Measurements from ENCODE around the gene JUNB.
"Not testable (repeated sequence)": the region's sequence is repeated elsewhere in the genome, so short reads cannot be mapped to it uniquely, and the experiment has no call there.

The JUNB gene

GRCh38 chr19:12799742-12800465 lies 8.6 kb downstream of the JUNB start:
- in situ Hi-C loops (cut with HindIII; ENCODE audit: low pct_ligation_motif_present, low pct_unique_long_range_greater_than_20kb, low sequenced_read_pairs): no loop called here
- DNase-seq: no peak

DNA sequence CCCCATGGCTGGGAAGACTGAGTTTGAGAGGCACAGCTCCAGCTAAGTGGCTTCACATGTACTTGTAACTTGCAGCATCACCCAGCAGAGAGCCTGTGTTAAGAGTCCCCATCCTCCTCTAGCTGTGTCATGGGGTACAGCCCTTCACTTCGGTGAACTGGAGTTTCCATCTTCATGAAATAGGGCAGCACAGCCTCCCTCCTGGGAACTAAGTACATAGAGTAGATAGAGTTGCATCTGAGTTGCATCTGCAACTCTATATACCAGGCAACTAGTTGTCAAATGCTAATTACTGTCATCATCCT lies 9.1 kb downstream of the JUNB start:
- in situ Hi-C loops (cut with HindIII; ENCODE audit: low pct_ligation_motif_present, low pct_unique_long_range_greater_than_20kb, low sequenced_read_pairs): no loop called here
- DNase-seq: no peak

GRCh38 chr19:12800923-12801465 lies 9.7 kb downstream of the JUNB start:
- no peak for DNase-seq
- in situ Hi-C loops (cut with HindIII; ENCODE audit: low pct_ligation_motif_present, low pct_unique_long_range_greater_than_20kb, low sequenced_read_pairs): no loop called here

DNA sequence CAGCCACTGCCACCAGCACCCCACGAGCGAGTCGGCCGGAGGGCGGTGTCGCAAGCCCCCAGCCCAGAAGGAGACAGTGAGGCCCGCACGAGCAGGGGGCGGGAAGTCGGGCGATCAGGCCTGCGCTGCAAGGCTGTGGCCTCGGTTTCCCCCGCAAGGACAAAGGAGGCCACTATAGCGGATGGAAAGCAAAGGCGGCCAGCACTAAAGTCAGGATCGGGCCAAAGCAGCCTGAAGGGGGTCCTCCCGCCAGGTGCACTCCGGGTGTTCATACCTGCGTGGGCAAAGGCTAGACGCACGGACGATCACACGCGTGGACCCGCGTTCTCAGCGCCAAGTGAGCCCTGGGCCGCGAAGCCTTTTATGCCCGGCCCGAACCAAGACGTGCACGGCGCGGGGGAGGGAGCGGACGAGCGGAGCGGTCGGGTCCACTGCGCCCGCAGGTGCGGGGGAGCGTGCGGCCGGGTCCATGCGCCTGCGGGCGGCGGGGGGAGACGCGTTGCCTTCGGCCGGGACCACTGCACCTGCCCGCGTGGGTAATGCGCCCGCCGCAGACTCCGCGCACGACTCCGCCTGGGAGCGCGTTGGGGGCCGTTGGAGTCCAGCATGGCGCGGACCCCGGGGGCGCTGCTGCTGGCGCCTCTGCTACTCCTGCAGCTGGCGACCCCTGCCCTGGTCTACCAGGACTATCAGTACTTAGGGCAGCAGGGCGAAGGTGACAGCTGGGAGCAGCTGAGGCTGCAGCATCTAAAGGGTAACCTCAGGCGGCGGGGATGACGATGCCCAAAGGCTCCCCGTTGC lies 10.4 kb downstream of the JUNB start, which contains the start of the genes PRDX2 and THSD8:
PRDX2 (minus strand) TSS at position 335 of the 801 bp plus-strand sequence. CDS start 539 bp downstream, outside the sequence.
THSD8 (plus strand) TSS at position 604 of the 801 bp plus-strand sequence; CDS start at position 607, 3 bp downstream.
- in situ Hi-C loops (cut with HindIII; ENCODE audit: low pct_ligation_motif_present, low pct_unique_long_range_greater_than_20kb, low sequenced_read_pairs): no loop called here
- DNase-seq: peak; percentile 51

GRCh38 chr19:12802267-12803106 lies 11.2 kb downstream of the JUNB start:
- no peak for DNase-seq
- in situ Hi-C loops (cut with HindIII; ENCODE audit: low pct_ligation_motif_present, low pct_unique_long_range_greater_than_20kb, low sequenced_read_pairs): no loop called here

DNA sequence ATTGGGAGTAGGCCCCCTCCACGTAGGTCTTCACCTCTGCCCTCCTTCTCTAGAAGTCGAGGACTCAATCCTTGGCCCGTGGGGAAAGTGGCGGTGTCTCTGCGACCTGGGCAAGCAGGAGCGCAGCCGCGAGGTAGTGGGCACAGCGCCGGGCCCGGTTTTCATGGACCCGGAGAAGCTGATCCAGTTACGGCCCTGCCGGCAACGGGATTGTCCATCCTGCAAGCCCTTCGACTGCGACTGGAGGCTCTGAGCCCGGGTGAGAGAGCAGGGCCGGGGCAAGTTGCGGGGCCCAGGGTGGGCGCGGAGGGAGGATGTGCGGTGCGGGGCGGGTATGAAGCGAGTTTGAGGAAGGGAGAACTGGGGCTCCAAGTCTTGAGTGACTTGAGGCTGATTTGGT lies 12.8 kb downstream of the JUNB start:
- DNase-seq: no peak
- in situ Hi-C loops (cut with HindIII; ENCODE audit: low pct_ligation_motif_present, low pct_unique_long_range_greater_than_20kb, low sequenced_read_pairs): no loop called here

DNA sequence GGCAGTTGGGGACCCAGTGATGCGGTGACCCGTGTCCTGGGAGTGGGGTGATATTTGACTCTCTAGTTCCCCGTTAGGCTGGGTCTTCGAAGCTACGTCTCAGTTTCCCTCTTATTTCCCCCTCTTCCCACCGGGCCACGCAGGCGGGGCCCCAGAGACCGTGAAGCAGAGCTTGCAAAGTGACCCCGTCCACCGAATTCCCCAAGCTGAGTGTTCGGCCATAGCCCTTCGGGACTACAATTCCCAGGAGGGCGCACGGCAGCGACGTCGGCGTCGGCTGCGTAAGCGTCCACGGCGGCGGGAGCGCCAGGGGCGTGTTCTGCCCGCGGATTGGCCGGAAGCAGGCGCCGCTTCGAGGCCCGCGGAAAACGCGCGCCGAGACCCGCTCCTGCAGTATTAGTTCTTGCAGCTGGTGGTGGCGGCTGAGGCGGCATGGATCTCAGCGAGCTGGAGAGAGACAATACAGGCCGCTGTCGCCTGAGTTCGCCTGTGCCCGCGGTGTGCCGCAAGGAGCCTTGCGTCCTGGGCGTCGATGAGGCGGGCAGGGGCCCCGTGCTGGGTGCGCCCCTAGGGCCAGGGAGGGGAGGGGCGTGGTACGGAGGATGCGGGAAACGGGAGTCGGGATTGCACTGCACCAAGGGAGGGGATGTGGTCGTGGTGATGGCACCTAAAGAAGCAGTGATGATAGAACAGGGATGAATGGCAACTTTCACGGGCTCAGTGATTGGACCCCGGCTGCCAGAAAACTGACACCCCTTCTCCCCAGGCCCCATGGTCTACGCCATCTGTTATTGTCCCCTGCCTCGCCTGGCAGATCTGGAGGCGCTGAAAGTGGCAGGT lies 15.2 kb downstream of the JUNB start, which contains the start of gene RNASEH2A:
RNASEH2A (plus strand) TSS at position 343 of the 840 bp plus-strand sequence; CDS start at position 433, 90 bp downstream.
- in situ Hi-C loops (cut with HindIII; ENCODE audit: low pct_ligation_motif_present, low pct_unique_long_range_greater_than_20kb, low sequenced_read_pairs): no loop called here
- peak; percentile 90 for DNase-seq

DNA sequence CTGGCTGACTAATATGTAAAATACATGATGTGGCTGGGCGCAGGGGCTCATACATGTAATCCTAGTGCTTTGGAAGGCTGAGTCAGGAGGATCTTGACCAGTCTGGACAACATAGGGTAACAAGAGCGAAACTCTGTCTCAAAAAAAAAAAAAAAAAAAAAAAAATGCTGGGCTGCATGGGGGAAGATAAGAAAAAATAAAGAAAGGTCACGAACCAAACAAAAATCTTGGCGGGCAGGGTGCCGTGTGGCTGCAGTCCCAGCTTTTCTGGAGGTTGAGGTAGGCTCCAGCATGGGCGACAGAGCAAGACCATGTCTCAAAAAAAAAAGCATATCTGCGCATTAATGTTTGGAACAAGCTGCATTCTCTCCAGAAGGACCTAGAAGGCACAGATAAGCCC lies 23.8 kb downstream of the JUNB start:
- DNase-seq: no peak
- in situ Hi-C loops (cut with HindIII; ENCODE audit: low pct_ligation_motif_present, low pct_unique_long_range_greater_than_20kb, low sequenced_read_pairs): no loop called here

DNA sequence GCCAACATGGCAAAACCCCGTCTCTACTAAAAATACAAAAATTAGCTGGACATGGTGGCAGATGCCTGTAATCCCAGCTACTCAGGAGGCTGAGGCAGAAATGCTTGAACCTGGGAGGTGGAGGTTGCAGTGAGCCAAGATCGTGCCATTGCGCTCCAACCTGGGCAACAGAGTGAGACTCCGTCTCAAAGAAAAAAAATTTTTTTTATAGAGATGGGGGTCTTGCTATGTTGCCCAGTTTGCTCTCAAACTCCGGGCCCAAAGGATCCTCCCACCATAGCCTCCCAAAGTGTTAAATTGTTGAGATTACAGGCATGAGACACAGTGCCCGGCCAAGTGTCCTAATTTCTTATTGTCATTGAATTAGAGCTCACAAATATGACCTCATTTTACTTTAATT lies 25.9 kb downstream of the JUNB start:
- DNase-seq; in situ Hi-C loops (cut with HindIII; ENCODE audit: low pct_ligation_motif_present, low pct_unique_long_range_greater_than_20kb, low sequenced_read_pairs): not testable (repeated sequence)

DNA sequence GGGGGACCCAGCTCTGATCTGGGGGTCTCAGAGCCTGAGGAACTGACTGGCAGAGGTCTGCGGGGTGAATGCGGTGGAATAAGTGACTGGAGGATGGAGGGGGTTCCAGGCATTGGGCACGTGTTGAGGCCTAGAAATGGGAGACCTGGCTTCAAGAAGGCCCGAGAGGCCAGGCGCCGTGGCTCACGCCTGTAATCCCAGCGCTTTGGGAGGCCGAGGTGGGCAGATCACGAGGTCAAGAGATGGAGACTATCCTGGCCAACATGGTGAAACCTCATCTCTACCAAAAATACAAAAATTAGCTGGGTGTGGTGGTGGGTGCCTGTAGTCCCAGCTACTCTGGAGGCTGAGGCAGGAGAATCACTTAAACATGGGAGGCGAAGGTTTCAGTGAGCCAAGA lies 26.5 kb downstream of the JUNB start:
- DNase-seq; in situ Hi-C loops (cut with HindIII; ENCODE audit: low pct_ligation_motif_present, low pct_unique_long_range_greater_than_20kb, low sequenced_read_pairs): not testable (repeated sequence)

- in situ Hi-C loops (cut with HindIII; ENCODE audit: low pct_ligation_motif_present, low pct_unique_long_range_greater_than_20kb, low sequenced_read_pairs): no loop called here
- DNase-seq: no peak
Observed at GRCh38 chr19:12821761-12822160, 30.5 kb downstream of the JUNB start.

DNA sequence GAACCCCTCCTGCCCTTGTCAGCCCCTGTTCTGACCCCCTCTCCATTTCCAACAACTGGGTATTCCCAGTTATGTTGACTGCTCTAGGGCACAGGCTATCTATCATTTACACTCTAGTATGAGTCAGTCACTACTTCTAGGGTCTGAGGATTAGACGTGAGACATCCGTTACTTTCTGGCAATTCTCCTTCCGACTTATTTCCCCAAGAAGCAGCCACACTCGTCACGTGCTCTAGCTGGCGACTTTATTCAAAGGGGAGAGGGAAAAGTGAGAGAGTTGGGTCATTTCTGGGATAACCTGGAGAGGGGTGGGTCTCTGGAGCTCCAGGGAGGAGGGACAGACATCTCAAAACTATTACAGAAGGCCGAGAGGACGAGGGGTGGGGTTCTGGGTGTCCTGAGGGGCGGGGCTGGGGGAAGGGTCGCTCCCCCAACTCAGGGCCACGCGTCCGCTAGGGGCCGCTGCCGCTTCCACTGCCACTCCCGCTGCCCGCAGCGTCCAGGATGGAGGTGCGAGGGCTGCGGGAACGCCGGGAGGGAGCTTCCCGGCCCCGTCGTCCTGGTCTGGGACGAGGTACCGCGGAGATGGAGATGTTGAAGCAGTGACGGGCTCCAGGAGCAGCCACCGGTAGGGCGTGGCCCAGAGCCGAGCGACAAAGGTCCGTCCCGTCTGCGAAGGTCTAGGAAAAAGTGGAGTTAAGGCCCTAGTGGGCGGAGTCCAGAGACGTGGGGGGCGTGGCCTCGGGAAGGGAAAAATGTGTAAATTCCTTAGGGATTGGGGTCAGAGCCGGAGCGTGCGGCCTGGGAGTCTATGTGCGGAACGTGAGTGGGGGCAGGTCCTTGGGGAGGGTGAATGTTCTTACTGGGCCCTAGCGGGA lies 34.2 kb downstream of the JUNB start:
- no peak for DNase-seq
- in situ Hi-C loops (cut with HindIII; ENCODE audit: low pct_ligation_motif_present, low pct_unique_long_range_greater_than_20kb, low sequenced_read_pairs): no loop called here

GRCh38 chr19:12828494-12828893 lies 37.2 kb downstream of the JUNB start:
- no peak for DNase-seq
- in situ Hi-C loops (cut with HindIII; ENCODE audit: low pct_ligation_motif_present, low pct_unique_long_range_greater_than_20kb, low sequenced_read_pairs): no loop called here

- DNase-seq: no peak
- in situ Hi-C loops (cut with HindIII; ENCODE audit: low pct_ligation_motif_present, low pct_unique_long_range_greater_than_20kb, low sequenced_read_pairs): no loop called here
Observed at GRCh38 chr19:12833418-12833737, 42.1 kb downstream of the JUNB start.

DNA sequence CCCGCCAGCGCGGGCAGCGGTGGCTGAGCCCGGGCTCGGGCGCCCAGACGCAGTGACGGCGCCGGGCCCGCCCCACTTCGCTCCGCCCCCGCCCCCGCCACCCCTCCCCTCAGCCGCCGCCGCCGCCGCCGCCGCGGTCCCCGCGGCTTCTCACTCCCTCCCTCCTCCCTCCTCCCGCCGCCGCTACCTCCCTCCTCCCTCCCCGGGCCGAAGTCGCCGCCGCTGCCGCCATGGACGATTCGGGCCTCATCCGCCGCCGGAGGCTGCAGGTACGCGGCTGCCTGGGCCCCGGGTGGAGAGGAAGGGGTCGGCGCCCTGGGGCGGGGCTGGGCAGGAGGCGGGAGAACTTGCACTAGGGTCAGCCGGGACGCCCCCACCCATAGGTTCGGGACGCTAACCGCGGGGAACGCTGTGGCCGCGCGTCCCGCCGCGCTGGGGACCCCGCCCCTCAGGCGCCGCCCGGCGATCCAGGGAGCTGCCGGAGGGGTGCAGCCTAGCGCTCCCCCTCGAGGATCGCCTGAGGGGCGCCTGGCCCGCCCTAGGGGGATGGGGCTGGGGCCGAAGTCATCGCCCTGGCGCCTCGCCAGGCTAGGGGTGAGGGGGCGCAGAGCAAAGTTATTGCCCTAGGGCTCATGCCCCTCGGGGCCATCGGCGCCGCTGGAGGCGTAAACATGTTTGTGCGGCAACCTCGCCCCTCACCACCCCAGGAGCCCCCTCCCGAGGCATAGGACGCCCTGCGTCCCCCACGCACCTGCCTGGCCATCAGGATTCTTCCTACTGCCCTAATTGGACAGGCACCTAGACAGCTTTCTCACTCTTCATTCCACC lies 42.7 kb downstream of the JUNB start:
- DNase-seq: peak; percentile 30
- in situ Hi-C loops (cut with HindIII; ENCODE audit: low pct_ligation_motif_present, low pct_unique_long_range_greater_than_20kb, low sequenced_read_pairs): no loop called here

DNA sequence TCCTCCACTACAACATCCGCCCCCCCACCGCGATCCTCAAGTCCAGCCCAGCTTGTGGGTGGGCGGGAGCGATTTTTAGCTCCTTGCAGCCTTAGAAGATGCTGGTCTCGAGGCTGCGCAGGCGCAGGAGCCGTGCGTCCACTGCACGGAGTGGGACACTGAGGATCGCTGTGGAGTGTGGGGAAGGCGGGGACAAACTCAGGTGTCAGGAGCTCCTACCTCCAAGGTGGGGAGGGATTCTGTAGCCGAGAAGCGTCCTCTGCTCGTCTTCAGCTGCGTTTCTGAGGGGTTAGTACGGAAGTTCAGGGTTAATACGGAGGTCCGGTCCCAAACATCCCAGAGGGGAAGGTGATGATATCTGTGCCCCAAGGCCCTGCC lies 43.3 kb downstream of the JUNB start, which contains the start of gene RTBDN:
RTBDN (minus strand) TSS at position 14 of the 378 bp plus-strand sequence. CDS start 4,600 bp downstream, outside the sequence.
- in situ Hi-C loops (cut with HindIII; ENCODE audit: low pct_ligation_motif_present, low pct_unique_long_range_greater_than_20kb, low sequenced_read_pairs): no loop called here
- DNase-seq: no peak
